HG02852 (cell line): ENCODE data around the gene NAA38.
"Not testable (repeated sequence)": the region's sequence is repeated elsewhere in the genome, so short reads cannot be mapped to it uniquely, and the experiment has no call there.

Source experiments
- ATAC-seq: cut with Tn5 transposase; IDR thresholded peaks from one replicate; pipeline ENCODE4 v1.9.1; 2021; ENCODE audit warnings: mild to moderate bottlenecking, moderate library complexity; ENCODE audit not compliant: unreplicated experiment

NAA38 gene

DNA sequence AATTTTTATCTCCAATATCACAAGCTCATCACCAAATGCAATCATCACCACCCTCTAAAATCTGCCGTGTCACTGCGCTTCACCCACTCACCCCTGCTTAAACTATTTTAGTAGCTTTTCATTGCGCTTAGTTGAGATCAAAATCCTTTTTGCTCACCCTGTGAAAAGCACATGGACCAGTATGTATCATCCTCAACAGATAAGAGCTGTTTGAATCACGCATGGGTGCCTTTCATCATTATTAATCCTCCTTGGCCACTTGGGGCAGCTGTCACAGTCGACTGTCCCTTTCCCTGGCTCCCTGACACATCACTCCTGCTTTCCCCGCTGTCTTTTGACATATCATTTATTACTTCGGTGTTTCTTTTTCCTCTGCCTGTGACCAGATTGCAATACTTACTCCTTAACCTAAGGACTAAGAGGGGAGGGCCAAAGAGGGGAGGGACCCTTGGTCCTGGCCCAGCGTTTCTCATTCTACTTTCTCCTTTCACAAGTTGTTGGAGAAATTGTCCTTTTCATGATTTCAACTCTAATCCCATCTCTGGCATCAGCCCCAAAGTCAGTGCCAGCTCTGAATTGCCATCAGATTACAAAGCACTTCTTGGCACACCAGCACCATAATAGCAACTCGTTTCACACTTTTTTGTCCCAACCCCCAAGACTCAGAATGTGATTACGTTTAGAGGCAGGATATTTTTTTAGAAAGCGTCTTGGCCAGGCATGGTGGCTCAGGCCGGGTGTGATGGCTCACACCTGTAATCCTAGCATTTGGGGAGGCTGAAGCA lies 32.0 kb downstream of the NAA38 start:
- no peak for ATAC-seq

DNA sequence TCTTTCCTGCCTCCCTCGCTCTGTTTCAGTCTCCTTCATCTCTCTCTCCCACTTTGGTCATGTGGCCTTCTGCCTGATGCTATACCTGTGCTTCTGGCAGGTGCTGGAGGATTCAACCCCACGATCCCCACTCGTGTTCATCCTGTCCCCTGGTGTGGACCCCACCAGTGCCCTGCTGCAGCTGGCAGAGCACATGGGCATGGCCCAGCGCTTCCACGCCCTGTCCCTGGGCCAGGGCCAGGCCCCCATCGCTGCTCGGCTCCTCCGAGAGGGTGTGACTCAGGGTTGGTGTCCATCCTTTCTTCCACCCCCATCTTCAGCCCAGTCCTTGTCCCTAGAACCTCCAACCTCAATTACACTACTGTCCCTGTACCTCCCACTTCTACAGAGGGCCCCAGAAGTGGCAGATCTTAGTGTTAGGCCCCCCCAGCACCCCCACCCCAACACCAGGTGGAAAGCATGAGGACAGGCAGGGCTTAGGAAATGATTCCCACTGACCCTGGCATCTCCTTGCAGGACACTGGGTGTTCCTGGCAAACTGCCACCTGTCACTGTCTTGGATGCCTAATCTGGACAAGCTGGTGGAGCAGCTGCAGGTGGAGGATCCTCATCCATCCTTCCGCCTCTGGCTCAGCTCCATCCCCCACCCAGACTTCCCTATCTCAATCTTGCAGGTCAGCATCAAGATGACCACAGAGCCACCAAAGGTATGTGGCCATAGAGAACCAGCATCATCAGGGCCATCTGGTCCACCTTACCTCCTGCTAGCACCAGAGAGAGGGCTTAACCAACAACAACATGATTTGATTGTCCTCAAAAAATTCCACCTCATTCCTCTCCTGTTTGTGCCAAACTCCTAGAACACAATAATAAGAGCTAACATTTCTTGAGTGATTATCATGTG lies 33.1 kb downstream of the NAA38 start:
- ATAC-seq: no peak

DNA sequence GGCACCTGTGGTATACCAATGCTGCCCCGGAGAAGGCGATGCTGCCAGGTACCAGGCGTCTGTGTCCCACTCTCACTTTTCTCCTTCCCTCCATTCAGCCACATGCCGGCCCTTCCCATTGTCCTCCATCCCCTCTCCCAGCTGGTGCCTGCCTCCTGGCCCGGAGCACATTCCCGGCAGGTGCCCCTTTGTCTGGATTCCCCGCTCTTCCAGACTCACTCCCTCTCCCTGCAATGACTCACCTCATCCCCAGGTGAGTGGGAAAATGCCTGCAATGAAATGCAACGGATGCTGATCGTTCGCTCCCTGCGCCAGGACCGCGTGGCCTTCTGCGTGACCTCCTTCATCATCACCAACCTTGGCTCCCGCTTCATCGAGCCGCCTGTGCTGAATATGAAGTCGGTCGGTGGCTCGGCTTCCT lies 33.8 kb downstream of the NAA38 start:
- ATAC-seq: no peak

DNA sequence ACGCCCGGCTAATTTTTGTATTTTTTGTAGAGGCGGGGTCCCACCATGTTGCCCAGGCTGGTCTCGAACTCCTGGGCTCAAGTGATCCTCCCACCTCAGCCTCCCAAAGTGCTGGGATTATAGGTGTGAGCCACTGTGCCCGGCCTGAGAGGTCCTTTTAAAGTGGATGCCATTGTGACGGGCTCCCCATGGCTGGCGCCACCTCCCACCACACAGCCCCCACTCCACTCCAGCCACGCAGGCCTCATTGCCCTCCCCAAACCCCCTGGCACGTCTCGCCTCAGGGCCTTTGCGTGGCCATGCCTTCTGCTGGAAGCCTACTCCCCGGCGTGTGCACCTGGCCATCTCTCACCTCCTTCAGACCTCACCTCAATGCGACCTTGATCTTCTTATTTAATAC lies 35.2 kb downstream of the NAA38 start:
- ATAC-seq: no peak

DNA sequence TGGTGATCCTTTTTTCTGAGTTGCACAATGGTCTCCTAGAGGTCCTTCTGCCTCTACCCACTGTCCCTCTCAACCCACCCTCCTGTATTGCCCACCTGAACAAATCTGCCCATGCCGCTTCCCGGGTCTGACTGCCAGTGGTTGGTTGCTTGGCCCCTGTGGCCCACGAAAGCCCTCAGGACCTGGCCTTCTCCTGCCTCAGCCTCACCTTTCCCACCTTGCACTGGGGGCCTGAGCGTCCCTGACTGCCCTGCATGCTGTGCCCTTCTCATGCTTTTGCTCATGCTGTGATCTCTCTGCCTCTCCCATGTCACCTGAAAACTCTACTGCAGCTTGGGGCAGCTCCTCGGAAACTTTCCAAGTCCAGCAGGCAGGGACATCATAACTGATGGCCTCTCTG lies 37.1 kb downstream of the NAA38 start:
- no peak for ATAC-seq

DNA sequence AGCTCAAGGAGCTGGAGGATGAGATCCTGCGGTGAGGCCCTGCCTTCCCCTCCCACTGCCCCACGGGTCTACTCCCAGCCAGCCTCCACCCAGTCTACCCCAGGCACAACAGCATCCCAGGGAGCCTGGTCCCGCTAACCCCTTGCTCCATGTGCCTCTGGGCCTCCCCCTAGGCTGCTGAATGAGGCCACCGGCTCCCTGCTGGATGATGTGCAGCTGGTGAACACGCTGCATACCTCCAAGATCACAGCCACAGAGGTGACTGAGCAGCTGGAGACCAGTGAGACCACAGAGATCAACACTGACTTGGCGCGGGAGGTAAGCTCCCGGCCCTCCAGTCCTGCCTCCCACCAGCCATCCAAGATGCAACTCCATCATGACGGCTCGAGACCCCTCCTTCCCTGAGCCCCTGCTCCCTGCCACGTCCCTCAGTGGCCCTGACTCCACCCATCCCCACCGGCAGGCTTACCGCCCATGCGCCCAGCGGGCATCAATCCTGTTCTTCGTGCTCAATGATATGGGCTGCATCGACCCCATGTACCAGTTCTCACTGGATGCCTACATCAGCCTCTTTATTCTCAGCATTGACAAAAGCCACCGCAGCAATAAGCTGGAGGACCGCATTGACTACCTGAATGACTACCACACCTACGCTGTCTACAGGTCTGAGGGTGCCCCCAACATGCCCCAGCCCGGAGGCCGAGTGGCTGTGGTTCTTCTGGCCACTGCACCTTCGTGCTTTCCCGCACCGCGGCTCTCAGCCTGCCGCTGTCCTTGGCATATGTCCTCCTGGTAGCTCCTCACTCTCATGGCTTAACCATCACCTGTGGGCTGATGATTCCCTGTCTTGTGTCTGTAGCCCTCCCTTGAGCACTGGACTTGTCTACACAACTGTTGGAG lies 38.4 kb downstream of the NAA38 start:
- no peak for ATAC-seq

DNA sequence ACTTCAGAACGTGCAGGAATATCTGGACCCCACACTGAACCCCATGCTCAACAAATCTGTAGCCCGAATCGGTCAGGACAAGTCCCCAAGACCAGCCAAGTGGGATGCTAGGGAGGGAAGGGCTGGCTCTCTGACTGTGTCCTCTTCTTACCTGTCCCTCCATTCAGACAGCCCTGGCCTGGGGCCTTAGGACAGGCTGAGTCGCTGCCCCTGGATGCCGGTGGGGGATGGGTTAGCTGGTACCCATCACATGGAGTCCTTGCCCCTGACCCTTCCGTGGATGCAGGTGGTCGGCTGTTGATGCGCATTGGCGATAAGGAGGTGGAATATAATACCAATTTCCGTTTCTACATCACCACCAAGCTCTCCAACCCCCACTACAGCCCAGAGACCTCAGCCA lies 39.3 kb downstream of the NAA38 start:
- ATAC-seq: no peak

DNA sequence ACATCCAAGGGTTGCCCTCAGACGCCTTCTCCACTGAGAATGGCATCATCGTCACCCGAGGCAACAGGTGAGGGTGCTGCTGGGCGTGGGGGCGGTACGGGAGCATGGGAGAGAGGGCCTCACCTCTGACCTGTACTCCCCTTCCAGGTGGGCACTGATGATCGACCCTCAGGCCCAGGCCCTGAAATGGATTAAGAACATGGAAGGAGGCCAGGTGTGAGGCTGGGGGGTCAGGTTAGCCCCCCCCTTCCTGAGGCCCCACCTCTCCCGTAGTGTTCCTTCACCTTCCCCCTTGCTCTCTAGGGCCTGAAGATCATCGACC lies 39.8 kb downstream of the NAA38 start:
- no peak for ATAC-seq

DNA sequence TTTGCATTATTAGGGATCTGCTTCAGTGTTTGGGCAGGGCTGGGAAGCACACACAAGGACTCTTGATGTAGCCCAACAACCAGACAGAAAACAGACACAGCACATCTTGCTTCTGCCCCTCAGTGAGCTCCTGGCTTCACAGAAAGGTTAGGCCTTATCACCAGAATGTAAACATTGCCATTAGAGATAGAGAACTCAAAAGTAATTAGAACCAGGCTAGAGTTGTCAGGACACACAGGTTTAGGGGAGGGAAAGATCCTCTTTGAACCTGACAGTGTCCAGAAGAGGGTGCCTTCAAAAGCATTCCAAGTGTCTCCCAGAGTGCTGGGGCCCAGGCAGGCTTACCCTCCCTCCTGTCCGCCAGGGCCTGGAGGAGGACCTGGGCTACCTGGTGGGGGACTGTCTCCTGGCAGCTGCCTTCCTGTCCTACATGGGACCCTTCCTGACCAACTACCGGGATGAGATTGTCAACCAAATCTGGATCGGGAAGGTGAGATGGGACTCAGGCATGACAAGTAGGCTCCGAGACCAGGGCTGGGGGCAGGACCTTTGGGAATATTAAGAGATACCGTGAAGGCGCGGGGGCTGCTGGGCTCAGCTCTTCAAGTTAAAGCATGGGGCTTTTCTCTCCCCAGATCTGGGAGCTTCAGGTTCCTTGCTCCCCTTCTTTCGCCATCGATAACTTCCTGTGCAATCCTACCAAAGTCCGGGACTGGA lies 40.3 kb downstream of the NAA38 start:
- no peak for ATAC-seq

DNA sequence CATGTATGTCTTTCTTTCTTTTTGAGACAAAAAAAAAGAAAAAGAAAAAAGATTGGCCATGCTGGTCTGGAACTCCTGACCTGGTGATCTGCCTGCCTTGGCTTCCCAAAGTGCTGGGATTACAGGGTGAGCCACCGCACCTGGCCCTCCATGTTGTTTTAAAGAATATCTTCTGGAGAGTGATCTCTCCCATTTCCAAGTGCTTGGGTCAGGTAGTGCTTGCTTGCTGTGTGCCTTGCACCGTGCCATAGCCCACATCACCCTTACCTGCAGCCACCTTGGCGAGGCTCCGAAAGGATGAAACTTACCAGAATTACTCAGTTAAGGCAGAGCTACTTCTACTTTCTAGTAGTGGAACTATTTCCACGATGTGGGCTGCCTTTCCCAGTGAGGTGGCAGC lies 42.4 kb downstream of the NAA38 start:
- no peak for ATAC-seq

DNA sequence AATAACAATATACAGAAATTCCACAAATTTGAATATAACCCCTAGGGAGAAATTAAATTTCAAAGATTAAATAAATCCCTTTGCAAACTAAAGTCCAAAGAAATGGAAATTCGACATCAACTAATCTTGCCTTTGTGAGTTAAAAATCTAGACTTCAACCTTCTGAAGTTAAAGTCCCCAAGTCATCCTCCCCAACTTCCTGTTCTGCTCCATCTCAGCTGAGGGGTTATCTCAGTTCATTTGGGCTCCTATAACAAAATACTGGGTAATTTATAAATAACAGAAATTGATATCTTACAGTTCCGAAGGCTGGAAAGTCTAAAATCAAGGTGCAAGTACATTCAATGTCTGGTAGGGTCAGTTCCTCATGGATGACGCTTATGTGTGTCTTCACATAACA lies 46.1 kb downstream of the NAA38 start:
- no peak for ATAC-seq

DNA sequence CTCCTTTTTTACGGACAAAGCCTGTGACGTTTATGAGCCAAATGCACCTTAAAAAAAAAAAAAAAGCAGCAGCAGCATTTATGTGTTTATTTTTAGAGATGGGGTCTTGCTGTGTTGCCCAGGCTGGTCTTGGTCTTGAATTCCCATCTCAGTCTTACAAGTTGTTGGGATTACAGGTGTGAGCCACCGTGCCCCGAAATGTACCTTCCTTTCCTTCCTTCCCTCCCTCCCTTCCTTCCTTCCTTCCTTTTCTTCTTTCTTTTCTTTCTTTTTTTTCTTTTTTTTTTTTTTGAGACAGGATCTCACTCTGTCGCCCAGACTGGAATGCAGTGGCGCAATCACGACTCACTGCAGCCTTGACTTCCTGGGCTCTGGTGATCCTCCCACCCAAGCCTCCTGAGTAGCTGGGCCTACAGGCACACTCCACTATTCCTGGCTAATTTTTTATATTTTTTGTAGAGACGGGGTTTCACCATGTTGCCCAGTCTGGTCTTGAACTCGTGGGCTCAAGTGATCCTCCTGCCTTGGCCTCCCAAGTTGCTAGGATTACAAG lies 47.5 kb downstream of the NAA38 start:
- not testable (repeated sequence) for ATAC-seq

DNA sequence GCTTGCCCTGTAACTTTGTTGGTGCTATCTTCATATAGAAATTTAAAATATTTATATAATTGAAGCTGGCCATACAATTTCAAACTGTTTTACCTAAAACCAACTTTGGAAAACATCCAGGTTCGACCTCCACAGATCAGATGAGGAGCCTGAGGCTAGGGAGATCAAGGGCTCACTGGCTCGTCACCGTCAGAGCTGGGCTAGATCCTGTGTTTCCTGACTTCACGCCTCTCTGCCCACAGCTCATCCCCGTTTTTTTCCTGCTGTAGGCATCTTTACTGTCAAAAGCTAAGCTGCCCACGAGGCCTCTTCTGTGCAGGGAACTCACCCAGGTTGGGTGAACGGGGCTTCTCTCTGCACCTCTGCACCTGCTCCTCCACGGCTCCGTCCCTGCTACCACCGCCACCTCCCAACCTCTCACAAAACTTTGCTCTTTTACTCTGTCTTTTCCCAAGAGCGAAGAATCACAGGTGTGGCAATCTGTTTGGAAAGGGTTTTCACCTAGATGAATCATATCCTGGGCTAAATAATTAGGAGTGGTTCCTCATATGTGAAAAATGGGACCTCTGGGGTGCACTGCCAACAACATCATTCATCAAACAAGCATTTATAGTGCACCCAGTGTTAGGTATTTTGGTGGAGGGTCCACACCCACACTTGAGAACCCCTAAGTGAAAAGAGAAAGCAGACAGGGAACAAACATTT lies 48.1 kb downstream of the NAA38 start:
- ATAC-seq: no peak

DNA sequence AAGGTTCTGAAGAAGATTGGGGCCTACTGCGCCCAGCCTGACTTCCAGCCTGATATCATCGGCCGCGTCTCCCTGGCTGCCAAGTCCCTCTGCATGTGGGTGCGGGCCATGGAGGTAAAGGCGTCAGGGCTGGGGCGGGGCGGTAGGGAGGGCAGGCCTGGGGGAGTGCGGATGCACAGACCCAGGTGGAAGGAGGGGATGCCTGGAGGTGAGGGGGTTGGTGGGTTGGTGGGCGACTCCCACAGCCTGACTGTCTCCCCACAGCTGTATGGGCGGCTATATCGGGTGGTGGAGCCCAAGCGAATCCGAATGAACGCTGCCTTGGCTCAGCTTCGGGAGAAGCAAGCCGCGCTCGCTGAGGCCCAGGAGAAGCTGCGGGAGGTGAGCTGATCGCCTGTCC lies 50.2 kb downstream of the NAA38 start:
- ATAC-seq: no peak
